Upper lobe of left lung (tissue), 4 donors: ENCODE results near the gene FANCC.

ENCODE experiments used
- CTCF ChIP-seq, 6 experiments: fragments of 450-650 bp in 4 of 6; fragments of 200-600 bp in 2 of 6; sonication (generic) in 2 of 6; IDR thresholded peaks; one replicate each; pipeline ENCODE4 v1.5.1; 2016 to 2019; ENCODE audit warnings: antibody characterized with exemption in 6 of 6
- POLR2A ChIP-seq, 4 donors: fragments of 450-650 bp; IDR thresholded peaks; one replicate each; pipeline ENCODE4 v1.5.1; 2016 to 2017; ENCODE audit warnings: antibody characterized with exemption in 4 of 4, mild to moderate bottlenecking in 2 of 4

GRCh38 chr9:95192631-95193030 lies 124.9 kb downstream of the FANCC start:
- no peak for TF ChIP-seq CTCF (IDR thresholded peaks at IDR 0.05)
- no peak for TF ChIP-seq POLR2A (IDR thresholded peaks at IDR 0.05)
